ENCODE results near the gene SHPK. TPM values are rescaled to one million over a fixed set of nuclear protein-coding genes. Genes with fewer than 3 reads are reported as not detected.

SHPK gene
- total and polyA plus RNA-seq, 2 donors = 4.4 to 6.8 TPM

DNA sequence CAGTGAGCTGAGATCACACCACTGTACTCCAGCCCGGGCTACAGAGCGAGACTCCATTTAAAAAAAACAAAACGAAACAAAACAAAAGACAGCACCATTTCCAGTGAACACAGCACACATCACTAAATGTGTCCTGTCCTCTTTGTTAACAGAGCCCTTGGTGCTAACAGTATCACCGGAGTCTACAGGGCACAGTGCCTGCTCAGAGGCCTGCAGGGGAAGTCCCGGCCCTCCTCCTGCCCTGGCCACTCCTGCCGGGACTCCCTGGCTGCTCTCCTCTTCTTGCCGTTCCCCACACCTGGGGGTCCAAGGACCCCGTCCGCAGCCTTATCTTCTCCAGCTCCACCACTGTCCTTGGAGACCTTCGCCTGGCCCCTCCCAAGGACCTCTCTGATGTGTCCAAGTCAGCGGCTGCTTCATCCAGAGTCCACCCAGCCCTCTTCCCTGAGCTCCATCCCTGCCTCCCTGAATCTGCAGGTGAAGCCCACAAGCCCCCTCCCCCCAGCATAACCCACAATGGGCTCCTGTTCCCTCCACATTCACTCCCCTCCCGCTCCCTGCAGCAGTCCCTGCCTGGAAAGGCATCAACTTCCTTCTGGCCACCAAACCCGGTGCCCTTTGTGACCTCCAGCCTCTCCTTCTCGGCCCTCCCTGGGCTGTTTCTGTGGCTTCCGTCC, 35.4 kb downstream of the SHPK start:
- H3K27me3 ChIP-seq (ENCODE audit: control insufficient read depth in 2 of 2, insufficient read depth in 1 of 2, low read length in 1 of 2) = no peaks in the 10 kb centered on the region
- WGBS = 97% methylated on average over 15 of the region's 15 CpGs

GRCh38 chr17:3598078-3598477, 38.0 kb downstream of the SHPK start:
- H3K4me1 ChIP-seq (ENCODE audit: control insufficient read depth in 2 of 2, insufficient read depth in 2 of 2, low read length in 2 of 2) = no peaks in the 10 kb centered on the region
- 90% methylated on average over 13 of the region's 13 CpGs for WGBS

More for the DNA sequence above, 35.4 kb downstream of the SHPK start:
- H3K27ac ChIP-seq (ENCODE audit: low read depth in 1 of 2, low read length in 1 of 2) = no peak overlapping the region
- DNase-seq (ENCODE audit: low read depth in 6 of 9, low spot score in 9 of 9) = no peak
- H3K4me1 ChIP-seq (ENCODE audit: control insufficient read depth in 2 of 2, insufficient read depth in 2 of 2, low read length in 2 of 2) = no peaks in the 10 kb centered on the region
- no peaks in the 10 kb centered on the region for H3K9me3 ChIP-seq (ENCODE audit: control insufficient read depth in 2 of 2, insufficient read depth in 1 of 2, low read length in 1 of 2)
- H3K4me3 ChIP-seq (ENCODE audit: low read length in 2 of 2) = no peak overlapping the region
- no peaks in the 10 kb centered on the region for H3K36me3 ChIP-seq (ENCODE audit: control insufficient read depth in 2 of 2, insufficient read depth in 2 of 2, low read length in 1 of 2)

DNA sequence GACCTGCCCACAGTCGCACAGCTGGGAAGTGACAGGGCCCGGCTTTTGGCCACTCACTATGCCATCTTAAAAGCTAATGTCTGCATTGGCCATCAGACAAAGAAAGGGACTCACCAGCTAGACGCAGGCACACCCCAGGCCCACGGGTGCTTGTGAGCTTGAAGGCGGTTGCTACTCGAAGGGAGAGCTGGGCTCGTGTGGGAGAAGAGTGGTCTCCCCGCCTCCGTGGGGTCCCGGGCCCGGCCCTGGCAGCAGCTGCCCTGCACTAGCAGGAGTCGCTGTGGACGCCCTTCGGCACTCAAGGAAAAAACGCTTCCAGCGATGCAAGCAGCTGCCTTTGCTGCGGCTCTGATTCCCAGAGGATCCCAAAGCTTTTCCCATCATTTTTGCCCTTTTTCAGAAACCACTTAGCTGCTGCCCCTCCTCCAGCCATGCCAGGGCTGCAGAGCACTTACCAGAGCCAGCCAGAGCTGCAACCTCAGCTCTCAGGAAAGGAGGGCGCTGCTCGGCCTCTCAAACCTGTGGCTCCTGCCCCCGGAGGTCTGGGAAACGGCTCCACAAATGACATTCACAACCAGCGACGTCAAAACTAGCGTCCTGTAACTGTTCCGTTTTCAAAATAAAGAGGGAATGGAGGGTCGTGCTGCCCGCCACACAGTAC, 39.1 kb downstream of the SHPK start:
- Histone ChIP-seq H3K4me3 (ENCODE audit: low read length in 2 of 2) (no peak overlapping the region), H3K27me3 (ENCODE audit: control insufficient read depth in 2 of 2, insufficient read depth in 1 of 2, low read length in 1 of 2) (no peaks in the 10 kb centered on the region), H3K36me3 (ENCODE audit: control insufficient read depth in 2 of 2, insufficient read depth in 2 of 2, low read length in 1 of 2) (no peaks in the 10 kb centered on the region), H3K27ac (ENCODE audit: low read depth in 1 of 2, low read length in 1 of 2) (no peak overlapping the region), H3K9me3 (ENCODE audit: control insufficient read depth in 2 of 2, insufficient read depth in 1 of 2, low read length in 1 of 2) (no peaks in the 10 kb centered on the region), H3K4me1 (ENCODE audit: control insufficient read depth in 2 of 2, insufficient read depth in 2 of 2, low read length in 2 of 2) (no peaks in the 10 kb centered on the region)
- 98% methylated on average over 27 of the region's 27 CpGs for WGBS
- DNase-seq (ENCODE audit: low read depth in 6 of 9, low spot score in 9 of 9) = no peak

More at GRCh38 chr17:3598078-3598477, 38.0 kb downstream of the SHPK start:
- Histone ChIP-seq H3K27ac (ENCODE audit: low read depth in 1 of 2, low read length in 1 of 2) (no peak overlapping the region), H3K27me3 (ENCODE audit: control insufficient read depth in 2 of 2, insufficient read depth in 1 of 2, low read length in 1 of 2) (no peaks in the 10 kb centered on the region), H3K4me3 (ENCODE audit: low read length in 2 of 2) (no peak overlapping the region), H3K36me3 (ENCODE audit: control insufficient read depth in 2 of 2, insufficient read depth in 2 of 2, low read length in 1 of 2) (no peaks in the 10 kb centered on the region), H3K9me3 (ENCODE audit: control insufficient read depth in 2 of 2, insufficient read depth in 1 of 2, low read length in 1 of 2) (no peaks in the 10 kb centered on the region)
- DNase-seq (ENCODE audit: low read depth in 6 of 9, low spot score in 9 of 9) = no peak

DNA sequence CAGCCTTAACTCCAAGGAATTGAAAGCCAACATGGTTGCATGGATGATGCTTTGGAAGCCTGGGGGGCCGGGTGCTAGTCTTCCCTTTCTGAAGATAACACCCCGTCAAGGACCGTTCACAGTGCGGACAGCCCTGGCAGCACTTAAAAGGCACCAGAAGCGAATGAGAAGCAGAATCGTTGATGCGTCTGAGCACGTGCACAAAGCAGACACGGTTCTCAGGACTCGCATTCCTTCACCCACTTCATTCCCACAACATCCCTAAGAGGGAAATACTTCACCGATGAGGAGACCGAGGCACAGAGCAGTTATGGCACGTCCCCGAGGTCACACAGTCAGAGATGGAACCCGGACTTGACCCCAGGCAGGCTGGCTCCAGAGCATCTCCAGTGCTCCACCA, 41.1 kb downstream of the SHPK start:
- WGBS = 88% methylated on average over 15 of the region's 15 CpGs
- H3K9me3 ChIP-seq (ENCODE audit: control insufficient read depth in 2 of 2, insufficient read depth in 1 of 2, low read length in 1 of 2) = no peaks in the 10 kb centered on the region
- no peak overlapping the region for H3K4me3 ChIP-seq (ENCODE audit: low read length in 2 of 2)
- no peak overlapping the region for H3K27ac ChIP-seq (ENCODE audit: low read depth in 1 of 2, low read length in 1 of 2)
- DNase-seq (ENCODE audit: low read depth in 6 of 9, low spot score in 9 of 9) = no peak
- H3K36me3 ChIP-seq (ENCODE audit: control insufficient read depth in 2 of 2, insufficient read depth in 2 of 2, low read length in 1 of 2) = peaks cover 0 to 6% of the 10 kb centered on the region in 2 donors
- H3K27me3 ChIP-seq (ENCODE audit: control insufficient read depth in 2 of 2, insufficient read depth in 1 of 2, low read length in 1 of 2) = no peaks in the 10 kb centered on the region
- no peaks in the 10 kb centered on the region for H3K4me1 ChIP-seq (ENCODE audit: control insufficient read depth in 2 of 2, insufficient read depth in 2 of 2, low read length in 2 of 2)

DNA sequence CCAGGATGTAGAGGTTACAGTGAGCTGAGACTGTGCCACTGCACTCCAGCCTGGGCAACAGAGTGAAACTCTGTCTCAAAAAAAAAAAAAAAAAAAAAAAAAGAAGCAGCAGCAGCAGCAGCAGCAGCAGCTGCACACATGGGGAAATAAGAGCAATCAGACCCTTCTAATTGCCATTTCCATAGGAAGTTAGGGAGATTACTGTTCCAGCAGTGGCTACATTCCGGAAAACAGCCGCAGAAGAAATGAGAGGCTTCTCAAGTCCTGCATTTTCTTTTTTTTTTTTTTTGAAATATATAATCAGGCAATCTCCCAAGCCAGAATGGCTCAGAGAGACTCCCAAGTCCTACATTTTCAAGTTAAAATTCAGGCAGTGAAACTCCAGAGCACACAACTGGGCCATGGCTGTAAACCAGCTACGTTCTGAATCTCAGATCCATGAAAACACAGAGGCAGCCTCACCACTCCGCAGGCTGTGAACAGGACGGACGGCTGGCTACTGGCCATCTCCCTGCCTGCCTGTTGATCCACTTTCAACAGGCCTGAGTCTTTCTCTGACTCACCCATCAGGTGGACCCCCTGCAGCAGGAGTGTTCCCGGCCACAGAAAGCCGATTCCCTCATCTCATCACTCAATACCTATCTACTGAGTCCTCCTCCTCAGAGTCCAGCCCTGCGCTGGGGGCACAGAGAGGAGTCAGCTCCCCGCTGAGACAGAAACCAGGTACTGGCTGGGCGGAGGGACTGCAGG, 41.8 kb downstream of the SHPK start:
- H3K4me3 ChIP-seq (ENCODE audit: low read length in 2 of 2) = no peak overlapping the region
- H3K4me1 ChIP-seq (ENCODE audit: control insufficient read depth in 2 of 2, insufficient read depth in 2 of 2, low read length in 2 of 2) = no peaks in the 10 kb centered on the region
- no peak for DNase-seq (ENCODE audit: low read depth in 6 of 9, low spot score in 9 of 9)
- no peaks in the 10 kb centered on the region for H3K9me3 ChIP-seq (ENCODE audit: control insufficient read depth in 2 of 2, insufficient read depth in 1 of 2, low read length in 1 of 2)
- H3K27me3 ChIP-seq (ENCODE audit: control insufficient read depth in 2 of 2, insufficient read depth in 1 of 2, low read length in 1 of 2) = no peaks in the 10 kb centered on the region
- WGBS = 88% methylated on average over 11 of the region's 11 CpGs
- H3K36me3 ChIP-seq (ENCODE audit: control insufficient read depth in 2 of 2, insufficient read depth in 2 of 2, low read length in 1 of 2) = peaks cover 0 to 10% of the 10 kb centered on the region in 2 donors
- H3K27ac ChIP-seq (ENCODE audit: low read depth in 1 of 2, low read length in 1 of 2) = no peak overlapping the region

- H3K4me3 ChIP-seq (ENCODE audit: low read length in 2 of 2) = no peak overlapping the region
Measured at GRCh38 chr17:3593384-3593783, 42.7 kb downstream of the SHPK start.

GRCh38 chr17:3592216-3592860, 43.7 kb downstream of the SHPK start:
- H3K9me3 ChIP-seq (ENCODE audit: control insufficient read depth in 2 of 2, insufficient read depth in 1 of 2, low read length in 1 of 2) = no peaks in the 10 kb centered on the region
- H3K4me1 ChIP-seq (ENCODE audit: control insufficient read depth in 2 of 2, insufficient read depth in 2 of 2, low read length in 2 of 2) = no peaks in the 10 kb centered on the region
- WGBS = 95% methylated on average over 15 of the region's 15 CpGs
- DNase-seq (ENCODE audit: low read depth in 6 of 9, low spot score in 9 of 9) = no peak
- H3K36me3 ChIP-seq (ENCODE audit: control insufficient read depth in 2 of 2, insufficient read depth in 2 of 2, low read length in 1 of 2) = peaks cover 0 to 10% of the 10 kb centered on the region in 2 donors
- H3K27ac ChIP-seq (ENCODE audit: low read depth in 1 of 2, low read length in 1 of 2) = no peak overlapping the region
- no peaks in the 10 kb centered on the region for H3K27me3 ChIP-seq (ENCODE audit: control insufficient read depth in 2 of 2, insufficient read depth in 1 of 2, low read length in 1 of 2)
- H3K4me3 ChIP-seq (ENCODE audit: low read length in 2 of 2) = no peak overlapping the region

More at GRCh38 chr17:3593384-3593783, 42.7 kb downstream of the SHPK start:
- Histone ChIP-seq H3K27ac (ENCODE audit: low read depth in 1 of 2, low read length in 1 of 2) (no peak overlapping the region), H3K4me1 (ENCODE audit: control insufficient read depth in 2 of 2, insufficient read depth in 2 of 2, low read length in 2 of 2) (no peaks in the 10 kb centered on the region), H3K36me3 (ENCODE audit: control insufficient read depth in 2 of 2, insufficient read depth in 2 of 2, low read length in 1 of 2) (peaks cover 0 to 10% of the 10 kb centered on the region in 2 donors), H3K9me3 (ENCODE audit: control insufficient read depth in 2 of 2, insufficient read depth in 1 of 2, low read length in 1 of 2) (no peaks in the 10 kb centered on the region), H3K27me3 (ENCODE audit: control insufficient read depth in 2 of 2, insufficient read depth in 1 of 2, low read length in 1 of 2) (no peaks in the 10 kb centered on the region)
- no peak for DNase-seq (ENCODE audit: low read depth in 6 of 9, low spot score in 9 of 9)
- 97% methylated on average over 5 of the region's 5 CpGs for WGBS

DNA sequence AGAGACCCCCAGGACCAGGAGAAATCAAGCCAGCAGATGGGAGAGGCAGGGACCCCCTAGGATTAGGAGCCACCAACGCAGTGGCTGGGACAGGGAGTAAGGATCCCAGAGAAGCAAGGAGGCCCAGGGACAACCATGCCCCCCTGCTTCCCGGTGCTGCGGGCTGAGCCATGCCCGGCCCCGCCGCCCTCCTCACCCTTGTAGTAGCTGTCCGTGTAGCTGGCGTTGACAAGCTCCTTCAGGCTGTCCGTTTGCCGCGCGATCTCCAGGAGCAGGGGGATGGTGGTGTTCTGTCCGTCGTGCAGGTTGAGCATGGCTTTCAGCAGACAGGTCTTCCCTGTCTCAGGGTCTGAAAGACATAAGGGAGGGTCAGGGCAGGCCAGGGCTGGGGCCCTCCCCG, 45.3 kb downstream of the SHPK start:
- Histone ChIP-seq H3K4me1 (ENCODE audit: control insufficient read depth in 2 of 2, insufficient read depth in 2 of 2, low read length in 2 of 2) (no peaks in the 10 kb centered on the region), H3K9me3 (ENCODE audit: control insufficient read depth in 2 of 2, insufficient read depth in 1 of 2, low read length in 1 of 2) (no peaks in the 10 kb centered on the region), H3K36me3 (ENCODE audit: control insufficient read depth in 2 of 2, insufficient read depth in 2 of 2, low read length in 1 of 2) (peaks cover 0 to 12% of the 10 kb centered on the region in 2 donors), H3K27ac (ENCODE audit: low read depth in 1 of 2, low read length in 1 of 2) (no peak overlapping the region), H3K4me3 (ENCODE audit: low read length in 2 of 2) (no peak overlapping the region), H3K27me3 (ENCODE audit: control insufficient read depth in 2 of 2, insufficient read depth in 1 of 2, low read length in 1 of 2) (no peaks in the 10 kb centered on the region)
- WGBS = 96% methylated on average over 15 of the region's 15 CpGs
- DNase-seq (ENCODE audit: low read depth in 6 of 9, low spot score in 9 of 9) = no peak
